Ishikawa (cell line): Measurements from ENCODE around the gene CLSTN1.

ENCODE experiments used
- CEBPB ChIP-seq: IDR thresholded peaks from 2 replicates; pipeline ENCODE4 v1.6.1; 2012
- CREB1 ChIP-seq: IDR thresholded peaks from 2 replicates; pipeline ENCODE4 v1.6.1; 2012; ENCODE audit warnings: low read depth
- EGR1 ChIP-seq: IDR thresholded peaks from 2 replicates; pipeline ENCODE4 v1.6.1; 2012
- EP300 ChIP-seq: IDR thresholded peaks from 2 replicates; pipeline ENCODE4 v1.6.1; 2012; ENCODE audit warnings: borderline replicate concordance
- FOXM1 ChIP-seq: IDR thresholded peaks from 2 replicates; pipeline ENCODE4 v1.6.1; 2012; ENCODE audit warnings: low read depth, borderline replicate concordance
- MAX ChIP-seq: IDR thresholded peaks from 2 replicates; pipeline ENCODE4 v1.6.1; 2012
- NFIC ChIP-seq: IDR thresholded peaks from 2 replicates; pipeline ENCODE4 v1.6.1; 2012
- RAD21 ChIP-seq: IDR thresholded peaks from 2 replicates; pipeline ENCODE4 v1.6.1; 2012; ENCODE audit warnings: low read depth
- REST ChIP-seq: IDR thresholded peaks from 2 replicates; pipeline ENCODE4 v1.6.1; 2012; ENCODE audit warnings: low read depth, mild to moderate bottlenecking
- TAF1 ChIP-seq: IDR thresholded peaks from 2 replicates; pipeline ENCODE4 v1.6.1; 2012; ENCODE audit warnings: low read depth, mild to moderate bottlenecking
- TCF12 ChIP-seq: IDR thresholded peaks from 2 replicates; pipeline ENCODE4 v1.6.1; 2012; ENCODE audit warnings: low read depth
- TEAD4 ChIP-seq: IDR thresholded peaks from 2 replicates; pipeline ENCODE4 v1.6.1; 2012
- USF1 ChIP-seq: IDR thresholded peaks from 2 replicates; pipeline ENCODE4 v1.6.1; 2012
- YY1 ChIP-seq: IDR thresholded peaks from 2 replicates; pipeline ENCODE4 v1.6.1; 2012; ENCODE audit warnings: low read depth
- ZBTB7A ChIP-seq: IDR thresholded peaks from 2 replicates; pipeline ENCODE4 v1.6.1; 2012; ENCODE audit warnings: low read depth

CLSTN1 gene

GRCh38 chr1:9858293-9859035, 34.7 kb upstream of the CLSTN1 start:
- TF ChIP-seq EGR1 (no peak), MAX (no peak), RAD21 (no peak), YY1 (no peak), CREB1 (no peak), REST (no peak), EP300 (no peak), ZBTB7A (no peak), TCF12 (no peak), NFIC (no peak), TEAD4 (no peak)

- no peak for TF ChIP-seq MAX
- TF ChIP-seq YY1: no peak
- TF ChIP-seq TEAD4: no peak
- no peak for TF ChIP-seq NFIC
- TF ChIP-seq CREB1: no peak
- no peak for TF ChIP-seq EGR1
- TF ChIP-seq CEBPB: no peak
- no peak for TF ChIP-seq TAF1
- no peak for TF ChIP-seq RAD21
- no peak for TF ChIP-seq FOXM1
- TF ChIP-seq USF1: no peak
- no peak for TF ChIP-seq TCF12
- no peak for TF ChIP-seq ZBTB7A
- TF ChIP-seq REST: no peak
These were observed 31.4 kb upstream of the CLSTN1 start for GRCh38 chr1:9855186-9855585.

GRCh38 chr1:9853249-9853595, 29.5 kb upstream of the CLSTN1 start:
- TF ChIP-seq EGR1 (no peak), EP300 (no peak), YY1 (no peak), RAD21 (no peak), TEAD4 (no peak), USF1 (no peak), CREB1 (no peak), NFIC (no peak), FOXM1 (no peak), TCF12 (no peak), TAF1 (no peak), ZBTB7A (no peak), REST (no peak), MAX (no peak), CEBPB (no peak)

GRCh38 chr1:9852410-9853248, 28.9 kb upstream of the CLSTN1 start:
- no peak for TF ChIP-seq YY1
- no peak for TF ChIP-seq REST
- no peak for TF ChIP-seq CEBPB
- TF ChIP-seq EP300: no peak
- TF ChIP-seq USF1: no peak
- TF ChIP-seq RAD21: no peak
- no peak for TF ChIP-seq EGR1
- TF ChIP-seq TCF12: no peak
- no peak for TF ChIP-seq NFIC
- no peak for TF ChIP-seq MAX
- no peak for TF ChIP-seq ZBTB7A
- no peak for TF ChIP-seq TAF1
